ENCODE data around the gene KAT8.
A peak's percentile ranks its signal among the peaks of the same experiment; 100 is the strongest.

The KAT8 gene

DNA sequence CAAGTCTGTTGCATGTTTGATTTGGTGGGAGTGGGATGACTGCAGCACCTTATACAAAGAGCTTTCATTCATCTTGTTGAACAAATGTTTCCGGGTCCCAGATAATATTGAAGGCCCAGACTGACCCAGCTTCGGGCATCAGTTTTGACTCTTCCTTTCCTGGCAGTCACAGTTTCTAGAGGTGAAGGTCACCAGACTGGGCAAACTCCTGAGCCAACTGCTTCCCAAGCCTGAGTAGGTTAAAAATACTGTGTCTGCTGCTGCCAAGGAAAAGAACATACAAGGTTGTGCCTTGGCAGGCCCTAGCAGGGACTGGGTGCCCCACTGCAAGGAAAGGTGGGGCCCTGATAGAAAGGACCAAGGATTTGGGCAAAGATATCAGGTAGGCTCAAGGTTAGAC lies 4.8 kb upstream of the KAT8 start:
- TF ChIP-seq, protein P1, sequence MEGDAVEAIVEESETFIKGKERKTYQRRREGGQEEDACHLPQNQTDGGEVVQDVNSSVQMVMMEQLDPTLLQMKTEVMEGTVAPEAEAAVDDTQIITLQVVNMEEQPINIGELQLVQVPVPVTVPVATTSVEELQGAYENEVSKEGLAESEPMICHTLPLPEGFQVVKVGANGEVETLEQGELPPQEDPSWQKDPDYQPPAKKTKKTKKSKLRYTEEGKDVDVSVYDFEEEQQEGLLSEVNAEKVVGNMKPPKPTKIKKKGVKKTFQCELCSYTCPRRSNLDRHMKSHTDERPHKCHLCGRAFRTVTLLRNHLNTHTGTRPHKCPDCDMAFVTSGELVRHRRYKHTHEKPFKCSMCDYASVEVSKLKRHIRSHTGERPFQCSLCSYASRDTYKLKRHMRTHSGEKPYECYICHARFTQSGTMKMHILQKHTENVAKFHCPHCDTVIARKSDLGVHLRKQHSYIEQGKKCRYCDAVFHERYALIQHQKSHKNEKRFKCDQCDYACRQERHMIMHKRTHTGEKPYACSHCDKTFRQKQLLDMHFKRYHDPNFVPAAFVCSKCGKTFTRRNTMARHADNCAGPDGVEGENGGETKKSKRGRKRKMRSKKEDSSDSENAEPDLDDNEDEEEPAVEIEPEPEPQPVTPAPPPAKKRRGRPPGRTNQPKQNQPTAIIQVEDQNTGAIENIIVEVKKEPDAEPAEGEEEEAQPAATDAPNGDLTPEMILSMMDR (IDR thresholded peaks at IDR 0.05; ENCODE audit: control insufficient read depth, insufficient read depth, low read depth, low read length, missing control alignments): no peak
- H3K4me3 ChIP-seq (ENCODE audit: control insufficient read depth, low read depth, low read length): no peak overlapping the region
- no peak for DNase-seq (ENCODE audit: low read depth)

DNA sequence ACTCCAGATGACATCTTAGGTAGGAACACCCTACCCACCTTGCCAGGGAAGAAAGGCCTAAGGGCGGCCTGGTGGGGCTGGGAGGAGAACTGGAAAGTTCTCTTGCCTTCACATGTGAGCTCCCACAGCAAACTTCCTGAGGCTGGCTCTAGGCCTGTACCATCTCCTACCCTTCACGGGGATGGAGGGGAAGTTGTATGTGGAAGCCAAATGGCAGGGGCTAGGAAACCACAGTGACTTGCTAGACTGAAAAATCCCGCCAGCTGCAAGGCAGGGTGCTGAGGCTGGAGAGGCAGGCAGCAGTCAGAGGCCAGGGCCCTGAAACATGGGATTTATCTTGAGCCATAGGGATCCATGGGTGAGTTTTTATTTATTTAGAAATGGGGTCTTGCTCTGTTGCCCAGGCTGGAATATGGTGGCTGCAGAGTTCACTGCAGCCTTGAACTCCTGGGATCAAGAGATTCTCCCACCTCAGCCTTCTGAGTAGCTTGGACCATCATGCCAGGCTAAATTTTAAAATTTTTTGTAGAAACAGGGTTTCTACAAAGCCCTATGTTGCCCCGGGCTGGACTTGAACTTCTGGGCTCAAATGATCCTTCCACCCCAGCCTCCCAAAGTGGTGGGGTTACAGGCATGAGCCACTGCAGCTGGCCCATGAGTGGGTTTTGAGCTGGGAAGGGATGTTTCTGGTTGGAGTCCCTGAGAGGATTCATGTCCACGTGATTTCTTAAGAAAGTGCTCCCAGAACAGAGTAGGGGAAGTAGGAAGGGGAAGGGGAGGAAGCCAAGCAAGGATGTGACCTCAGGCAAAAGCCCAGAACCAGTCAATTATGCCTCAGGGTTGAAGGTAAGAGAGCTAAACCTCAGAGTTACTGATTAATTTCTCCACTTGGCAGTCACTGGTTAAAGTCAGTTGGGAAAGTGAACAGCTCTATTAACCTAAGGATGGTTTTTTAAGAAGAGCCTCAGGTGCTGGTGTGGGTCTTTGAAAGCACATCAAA lies 4.0 kb upstream of the KAT8 start:
- no peak for DNase-seq (ENCODE audit: low read depth)
- H3K4me3 ChIP-seq (ENCODE audit: control insufficient read depth, low read depth, low read length): no peak overlapping the region
- TF ChIP-seq, protein P1 (IDR thresholded peaks at IDR 0.05; ENCODE audit: control insufficient read depth, insufficient read depth, low read depth, low read length, missing control alignments): no peak

DNA sequence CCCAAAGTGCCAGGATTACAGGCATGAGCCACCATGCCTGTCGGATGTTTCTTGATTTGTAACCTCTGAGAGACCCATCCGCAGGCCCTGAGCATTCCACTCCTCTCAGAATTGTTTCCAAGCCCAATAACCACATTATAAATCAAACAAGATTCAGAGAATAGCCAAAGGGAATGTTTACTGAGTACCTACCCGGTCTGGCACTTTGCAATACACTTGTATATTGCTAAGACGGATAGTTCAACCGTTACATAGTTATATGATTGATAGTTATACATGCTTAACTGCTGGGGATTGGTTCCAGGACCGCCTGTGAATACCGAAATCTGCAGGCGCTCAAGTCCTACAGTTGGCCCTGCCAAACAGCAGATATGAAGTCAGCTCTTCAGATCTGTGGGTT lies 3.0 kb upstream of the KAT8 start:
- no peak overlapping the region for H3K4me3 ChIP-seq (ENCODE audit: control insufficient read depth, low read depth, low read length)
- DNase-seq (ENCODE audit: low read depth): no peak
- TF ChIP-seq, protein P1 (IDR thresholded peaks at IDR 0.05; ENCODE audit: control insufficient read depth, insufficient read depth, low read depth, low read length, missing control alignments): no peak

DNA sequence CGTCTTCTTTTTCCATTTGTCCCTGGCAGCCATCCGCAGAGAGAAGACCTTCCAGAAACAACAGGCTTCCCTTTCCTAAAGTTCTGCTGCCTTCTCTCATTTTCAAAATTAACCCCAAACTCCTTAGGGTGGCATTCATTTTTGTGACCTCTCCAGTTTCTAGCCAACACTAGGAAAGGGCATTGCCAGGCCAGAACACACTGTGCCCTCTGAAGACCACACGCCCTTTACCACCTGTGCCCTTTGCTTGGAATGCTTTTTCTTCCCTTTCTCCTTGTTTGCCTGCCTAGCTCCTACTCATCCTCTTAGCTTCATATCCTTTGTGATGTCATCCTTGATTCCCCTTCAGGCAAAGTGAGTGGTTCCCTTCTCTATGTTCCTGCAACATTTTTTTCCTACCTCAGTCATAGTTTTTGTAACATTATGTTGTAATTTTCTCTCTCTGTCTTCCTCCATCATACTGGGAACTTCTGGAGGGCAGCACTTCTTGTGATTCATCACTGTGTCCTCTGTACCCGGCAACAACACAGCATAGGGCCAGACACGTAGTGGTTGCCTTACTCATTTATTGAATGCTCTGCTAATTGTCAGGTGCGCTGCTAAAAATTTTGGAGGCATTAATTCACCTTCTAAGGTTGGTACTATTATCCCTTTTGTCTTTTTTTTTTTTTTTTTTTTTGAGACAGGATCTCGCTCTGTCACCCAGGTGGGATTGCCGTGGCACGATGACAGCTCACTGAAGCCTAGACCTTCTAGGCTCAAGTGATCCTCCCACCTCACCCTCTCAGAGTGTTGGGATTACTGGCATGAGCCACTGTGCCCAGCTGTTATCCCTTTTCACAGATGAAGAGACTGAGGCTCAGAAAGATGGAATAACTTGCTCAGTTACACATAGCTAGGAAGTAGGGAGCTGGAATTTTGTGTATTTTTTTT lies 1.0 kb downstream of the KAT8 start:
- peak; percentile 65 for DNase-seq (ENCODE audit: low read depth)
- peak overlapping the region; percentile 65 for H3K4me3 ChIP-seq (ENCODE audit: control insufficient read depth, low read depth, low read length)
- TF ChIP-seq, protein P1 (IDR thresholded peaks at IDR 0.05; ENCODE audit: control insufficient read depth, insufficient read depth, low read depth, low read length, missing control alignments): no peak

DNA sequence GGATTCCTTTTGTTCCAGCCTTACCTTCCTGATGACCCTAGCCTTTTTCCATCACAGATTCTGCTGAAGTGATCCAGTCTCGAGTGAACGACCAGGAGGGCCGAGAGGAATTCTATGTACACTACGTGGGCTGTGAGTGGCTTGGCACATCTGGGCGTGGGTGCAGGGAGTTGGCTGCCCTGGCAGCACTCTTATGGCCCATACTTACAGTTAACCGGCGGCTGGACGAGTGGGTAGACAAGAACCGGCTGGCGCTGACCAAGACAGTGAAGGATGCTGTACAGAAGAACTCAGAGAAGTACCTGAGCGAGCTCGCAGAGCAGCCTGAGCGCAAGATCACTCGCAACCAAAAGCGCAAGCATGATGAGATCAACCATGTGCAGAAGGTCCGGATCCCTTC lies 2.7 kb downstream of the KAT8 start:
- TF ChIP-seq, protein P1 (IDR thresholded peaks at IDR 0.05; ENCODE audit: control insufficient read depth, insufficient read depth, low read depth, low read length, missing control alignments): no peak
- no peak overlapping the region for H3K4me3 ChIP-seq (ENCODE audit: control insufficient read depth, low read depth, low read length)
- no peak for DNase-seq (ENCODE audit: low read depth)

DNA sequence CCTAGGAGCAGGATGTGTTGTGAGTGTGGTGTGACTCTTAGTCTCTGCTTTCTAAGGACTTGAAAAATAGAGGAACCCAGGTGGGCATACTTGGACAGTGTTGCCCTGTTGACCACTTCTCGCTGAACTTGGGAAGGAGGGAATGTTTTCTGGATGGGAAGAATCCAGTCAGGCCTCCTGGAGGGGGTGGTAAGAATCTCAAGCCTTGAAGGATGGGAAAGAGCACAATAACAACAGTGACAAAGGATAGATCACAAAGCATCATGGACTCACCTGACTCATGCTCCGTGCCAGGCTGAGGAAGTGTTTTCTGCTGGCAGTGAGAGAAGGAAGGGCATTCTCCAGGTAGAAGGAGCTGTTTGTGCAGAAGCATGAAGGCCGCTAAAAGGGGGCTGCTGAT lies 8.4 kb downstream of the KAT8 start:
- no peak for DNase-seq (ENCODE audit: low read depth)
- no peak overlapping the region for H3K4me3 ChIP-seq (ENCODE audit: control insufficient read depth, low read depth, low read length)
- TF ChIP-seq, protein P1 (IDR thresholded peaks at IDR 0.05; ENCODE audit: control insufficient read depth, insufficient read depth, low read depth, low read length, missing control alignments): no peak

Data from AG09309 (cell line).